ENCODE results near the gene TOMM40L.

Gene TOMM40L

GRCh38 chr1:161225534-161226319, at the start of gene TOMM40L:
TOMM40L (plus strand) TSS chr1:161226060; CDS start chr1:161226490, 430 bp downstream.
- peak; percentile 97 for DNase-seq

GRCh38 chr1:161176468-161177111, 49.3 kb upstream of the TOMM40L start:
- peak; percentile 46 for DNase-seq

- DNase-seq = peak; percentile 80
Measured at GRCh38 chr1:161177112-161177935, 48.5 kb upstream of the TOMM40L start, which contains the start of gene B4GALT3. B4GALT3 (minus strand) TSS chr1:161177507; CDS start chr1:161176060, 1,447 bp downstream.

- DNase-seq = no peak
Measured at GRCh38 chr1:161177936-161178244, 48.0 kb upstream of the TOMM40L start.

- no peak for DNase-seq
Measured at GRCh38 chr1:161179698-161180097, 46.2 kb upstream of the TOMM40L start.

- DNase-seq = no peak
Measured at GRCh38 chr1:161180639-161181038, 45.2 kb upstream of the TOMM40L start.

GRCh38 chr1:161182214-161182613, 43.6 kb upstream of the TOMM40L start:
- DNase-seq = no peak

- no peak for DNase-seq
Measured at GRCh38 chr1:161185282-161185682, 40.6 kb upstream of the TOMM40L start.

- no peak for DNase-seq
Measured at GRCh38 chr1:161185732-161186311, 40.0 kb upstream of the TOMM40L start.

GRCh38 chr1:161187311-161187710, 38.5 kb upstream of the TOMM40L start:
- no peak for DNase-seq

- DNase-seq = no peak
Measured at GRCh38 chr1:161188381-161188780, 37.5 kb upstream of the TOMM40L start.

- no peak for DNase-seq
Measured at GRCh38 chr1:161189036-161189435, 36.8 kb upstream of the TOMM40L start.

- no peak for DNase-seq
Measured at GRCh38 chr1:161190962-161191521, 34.8 kb upstream of the TOMM40L start.

- no peak for DNase-seq
Measured at GRCh38 chr1:161191971-161192370, 33.9 kb upstream of the TOMM40L start.

- peak; percentile 43 for DNase-seq
Measured at GRCh38 chr1:161192476-161193465, 33.1 kb upstream of the TOMM40L start.

- no peak for DNase-seq
Measured at GRCh38 chr1:161193561-161194235, 32.2 kb upstream of the TOMM40L start.

GRCh38 chr1:161195171-161195570, 30.7 kb upstream of the TOMM40L start:
- no peak for DNase-seq

- DNase-seq = no peak
Measured at GRCh38 chr1:161196111-161196510, 29.7 kb upstream of the TOMM40L start.

GRCh38 chr1:161196521-161197451, 29.1 kb upstream of the TOMM40L start:
- DNase-seq = no peak

Measured in DMS79 (cell line).